ENCODE data around the gene SGCD. TPM values are rescaled to one million over a fixed set of nuclear protein-coding genes. Genes with fewer than 3 reads are reported as not detected.

Gene SGCD
- total and polyA plus RNA-seq, 3 donors from 2014 or later, result 2.8 to 6.1 (median 5.0) TPM

DNA sequence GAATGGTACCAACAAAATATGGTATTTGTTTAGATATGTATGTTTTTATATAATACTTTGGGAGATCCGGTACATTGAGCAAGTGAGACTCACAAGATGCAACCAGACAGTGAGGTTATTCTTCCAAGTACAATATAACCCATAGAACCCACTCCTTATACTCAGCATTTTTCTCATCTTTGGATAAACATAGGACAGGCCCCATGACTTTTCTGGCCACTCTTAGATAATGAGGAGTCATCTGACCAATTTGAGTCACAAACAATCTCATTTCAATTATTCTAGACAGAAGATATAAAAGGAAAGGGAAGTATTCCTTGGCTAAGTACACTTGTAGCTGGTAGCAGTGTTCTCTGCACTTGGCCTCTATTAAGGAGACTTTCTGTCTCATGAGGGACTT lies 150.2 kb downstream of the SGCD start:
- Histone ChIP-seq H3K27me3 (no peaks in the 10 kb centered on the region), H3K4me1 (peaks cover 30% of the 10 kb centered on the region), H3K27ac (no peak overlapping the region), H3K36me3 (ENCODE audit: low read depth, missing control alignments) (no peaks in the 10 kb centered on the region), H3K9me3 (no peaks in the 10 kb centered on the region), H3K4me3 (no peak overlapping the region)
- intact Hi-C loops (cut with DNase I; ENCODE audit: low total_unique reads), result no loop called here
- no peak for DNase-seq
- 53 to 60% methylated on average over 1 of the region's 1 CpG for WGBS, 2 donors
- no peak for TF ChIP-seq POLR2A (IDR thresholded peaks at IDR 0.05)
- TF ChIP-seq, protein P1, sequence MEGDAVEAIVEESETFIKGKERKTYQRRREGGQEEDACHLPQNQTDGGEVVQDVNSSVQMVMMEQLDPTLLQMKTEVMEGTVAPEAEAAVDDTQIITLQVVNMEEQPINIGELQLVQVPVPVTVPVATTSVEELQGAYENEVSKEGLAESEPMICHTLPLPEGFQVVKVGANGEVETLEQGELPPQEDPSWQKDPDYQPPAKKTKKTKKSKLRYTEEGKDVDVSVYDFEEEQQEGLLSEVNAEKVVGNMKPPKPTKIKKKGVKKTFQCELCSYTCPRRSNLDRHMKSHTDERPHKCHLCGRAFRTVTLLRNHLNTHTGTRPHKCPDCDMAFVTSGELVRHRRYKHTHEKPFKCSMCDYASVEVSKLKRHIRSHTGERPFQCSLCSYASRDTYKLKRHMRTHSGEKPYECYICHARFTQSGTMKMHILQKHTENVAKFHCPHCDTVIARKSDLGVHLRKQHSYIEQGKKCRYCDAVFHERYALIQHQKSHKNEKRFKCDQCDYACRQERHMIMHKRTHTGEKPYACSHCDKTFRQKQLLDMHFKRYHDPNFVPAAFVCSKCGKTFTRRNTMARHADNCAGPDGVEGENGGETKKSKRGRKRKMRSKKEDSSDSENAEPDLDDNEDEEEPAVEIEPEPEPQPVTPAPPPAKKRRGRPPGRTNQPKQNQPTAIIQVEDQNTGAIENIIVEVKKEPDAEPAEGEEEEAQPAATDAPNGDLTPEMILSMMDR (IDR thresholded peaks at IDR 0.05), result no peak

- Histone ChIP-seq H3K4me1 (peaks cover 29% of the 10 kb centered on the region), H3K9me3 (no peaks in the 10 kb centered on the region), H3K4me3 (no peak overlapping the region), H3K27me3 (no peaks in the 10 kb centered on the region), H3K27ac (no peak overlapping the region), H3K36me3 (ENCODE audit: low read depth, missing control alignments) (no peaks in the 10 kb centered on the region)
- intact Hi-C loops (cut with DNase I; ENCODE audit: low total_unique reads), result no loop called here
- DNase-seq, result no peak
- WGBS, 2 donors, result 85 to 94% methylated on average over 1 of the region's 1 CpG
- TF ChIP-seq, protein P1 (IDR thresholded peaks at IDR 0.05), result no peak
- no peak for TF ChIP-seq POLR2A (IDR thresholded peaks at IDR 0.05)
These were observed 152.9 kb downstream of the SGCD start for GRCh38 chr5:156479849-156480248.

DNA sequence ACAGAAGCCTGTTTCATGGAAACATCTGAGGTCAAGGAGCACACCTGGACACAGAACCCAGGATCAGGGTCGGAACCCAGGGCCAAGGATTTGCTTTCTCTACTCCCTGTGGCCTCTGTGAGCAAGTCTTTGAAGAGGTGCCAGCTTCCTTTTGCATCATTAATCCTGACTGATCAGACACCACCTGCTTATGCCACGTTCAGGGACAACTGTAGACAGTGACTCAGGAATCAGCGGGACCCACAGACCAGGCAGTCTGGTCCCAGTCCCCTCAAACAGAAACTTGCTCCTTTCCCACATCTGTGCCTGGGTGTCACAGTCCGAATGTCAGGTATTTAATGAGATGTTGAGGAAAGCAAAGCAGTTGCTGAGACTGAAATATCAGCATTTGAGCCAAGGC lies 154.8 kb downstream of the SGCD start:
- H3K4me1 ChIP-seq, result peaks cover 16% of the 10 kb centered on the region
- H3K9me3 ChIP-seq, result no peaks in the 10 kb centered on the region
- intact Hi-C loops (cut with DNase I; ENCODE audit: low total_unique reads), result no loop called here
- H3K27me3 ChIP-seq, result no peaks in the 10 kb centered on the region
- DNase-seq, result no peak
- TF ChIP-seq, protein P1 (IDR thresholded peaks at IDR 0.05), result no peak
- TF ChIP-seq POLR2A (IDR thresholded peaks at IDR 0.05), result no peak
- no peak overlapping the region for H3K4me3 ChIP-seq
- no peaks in the 10 kb centered on the region for H3K36me3 ChIP-seq (ENCODE audit: low read depth, missing control alignments)
- no peak overlapping the region for H3K27ac ChIP-seq
- WGBS, 2 donors, result 72 to 82% methylated on average over 4 of the region's 4 CpGs

- no peaks in the 10 kb centered on the region for H3K27me3 ChIP-seq
- H3K9me3 ChIP-seq, result no peaks in the 10 kb centered on the region
- TF ChIP-seq, protein P1 (IDR thresholded peaks at IDR 0.05), result no peak
- intact Hi-C loops (cut with DNase I; ENCODE audit: low total_unique reads), result no loop called here
- H3K4me1 ChIP-seq, result peaks cover 10% of the 10 kb centered on the region
- DNase-seq, result no peak
- H3K4me3 ChIP-seq, result no peak overlapping the region
- H3K27ac ChIP-seq, result no peak overlapping the region
- H3K36me3 ChIP-seq (ENCODE audit: low read depth, missing control alignments), result no peaks in the 10 kb centered on the region
These were observed 155.9 kb downstream of the SGCD start for GRCh38 chr5:156482818-156483217.

DNA sequence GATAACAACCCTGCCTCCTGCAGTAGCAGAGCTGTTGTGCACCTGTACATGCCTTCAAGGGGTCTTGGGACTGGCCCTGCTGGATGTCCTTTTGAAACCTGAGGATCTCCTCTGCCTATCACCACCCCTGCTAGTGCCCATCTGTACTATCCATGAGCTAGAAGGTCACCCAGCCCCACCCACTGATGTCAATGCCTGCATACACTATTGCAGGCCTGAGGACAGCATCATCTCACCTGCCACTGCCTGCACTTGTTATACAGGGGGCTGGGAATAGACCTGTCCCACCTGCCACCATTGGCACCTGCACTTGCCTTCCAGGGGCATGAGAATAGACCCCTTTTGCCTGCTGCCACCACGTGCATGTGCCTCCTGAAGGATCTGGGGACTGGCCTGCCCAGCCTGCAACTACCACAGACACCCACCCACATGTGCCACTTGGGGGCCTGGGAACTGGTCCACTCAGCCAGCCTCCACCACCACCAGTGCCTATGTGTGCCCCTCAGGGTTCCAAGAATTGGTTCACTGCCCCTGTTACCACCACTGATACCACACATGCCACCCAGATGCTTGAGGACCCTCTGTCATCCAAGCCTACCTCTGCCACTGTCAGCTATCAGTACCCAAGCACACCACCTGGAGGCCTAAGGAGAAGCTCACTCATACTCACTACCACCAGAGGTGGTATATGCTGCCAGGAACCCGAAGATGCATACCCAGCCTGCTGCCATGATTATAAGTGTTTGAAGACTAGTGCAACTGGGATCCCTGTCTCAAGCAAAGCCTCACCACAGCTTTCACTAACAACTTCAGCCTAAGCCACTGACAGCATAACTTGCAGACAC lies 159.7 kb downstream of the SGCD start:
- TF ChIP-seq, protein P1 (IDR thresholded peaks at IDR 0.05), result no peak
- no peak for TF ChIP-seq POLR2A (IDR thresholded peaks at IDR 0.05)
- peaks cover 10% of the 10 kb centered on the region for H3K4me1 ChIP-seq
- intact Hi-C loops (cut with DNase I; ENCODE audit: low total_unique reads), result no loop called here
- H3K9me3 ChIP-seq, result no peaks in the 10 kb centered on the region
- 93 to 100% methylated on average over 2 of the region's 2 CpGs for whole genome bisulfite sequencing, 2 donors
- no peak overlapping the region for H3K27ac ChIP-seq
- no peaks in the 10 kb centered on the region for H3K36me3 ChIP-seq (ENCODE audit: low read depth, missing control alignments)
- H3K27me3 ChIP-seq, result no peaks in the 10 kb centered on the region
- H3K4me3 ChIP-seq, result no peak overlapping the region
- DNase-seq, result no peak
